GM12865 (cell line): ENCODE data around the gene CEP95.
"Not testable (repeated sequence)": the region's sequence is repeated elsewhere in the genome, so short reads cannot be mapped to it uniquely, and the experiment has no call there.

Experiments
- DNase-seq: peaks from one replicate; pipeline ENCODE4 v3.0.0; 2010; ENCODE audit warnings: low read depth
- H3K4me3 ChIP-seq: 2 replicates; pipeline ENCODE4 v1.5.1; 2011; ENCODE audit warnings: mild to moderate bottlenecking, low read depth, low read length, control low read depth
- TF ChIP-seq, protein P1 (sequence below): IDR thresholded peaks from 2 replicates; pipeline ENCODE4 v1.5.1; 2011; ENCODE audit warnings: low read length, control low read depth, low read depth, inconsistent platforms; ENCODE audit not compliant: insufficient read depth; ENCODE audit errors: missing control alignments

The CEP95 gene

GRCh38 chr17:64506576-64507412 lies at the start of gene CEP95:
Gene CEP95, plus strand, starts transcription at chr17:64506977. Its CDS starts 121 bp downstream, at chr17:64507098.
- no peak for DNase-seq
- TF ChIP-seq, protein P1, sequence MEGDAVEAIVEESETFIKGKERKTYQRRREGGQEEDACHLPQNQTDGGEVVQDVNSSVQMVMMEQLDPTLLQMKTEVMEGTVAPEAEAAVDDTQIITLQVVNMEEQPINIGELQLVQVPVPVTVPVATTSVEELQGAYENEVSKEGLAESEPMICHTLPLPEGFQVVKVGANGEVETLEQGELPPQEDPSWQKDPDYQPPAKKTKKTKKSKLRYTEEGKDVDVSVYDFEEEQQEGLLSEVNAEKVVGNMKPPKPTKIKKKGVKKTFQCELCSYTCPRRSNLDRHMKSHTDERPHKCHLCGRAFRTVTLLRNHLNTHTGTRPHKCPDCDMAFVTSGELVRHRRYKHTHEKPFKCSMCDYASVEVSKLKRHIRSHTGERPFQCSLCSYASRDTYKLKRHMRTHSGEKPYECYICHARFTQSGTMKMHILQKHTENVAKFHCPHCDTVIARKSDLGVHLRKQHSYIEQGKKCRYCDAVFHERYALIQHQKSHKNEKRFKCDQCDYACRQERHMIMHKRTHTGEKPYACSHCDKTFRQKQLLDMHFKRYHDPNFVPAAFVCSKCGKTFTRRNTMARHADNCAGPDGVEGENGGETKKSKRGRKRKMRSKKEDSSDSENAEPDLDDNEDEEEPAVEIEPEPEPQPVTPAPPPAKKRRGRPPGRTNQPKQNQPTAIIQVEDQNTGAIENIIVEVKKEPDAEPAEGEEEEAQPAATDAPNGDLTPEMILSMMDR = no peak
- H3K4me3 ChIP-seq = peak within 1 kb of the TSS; percentile 100

DNA sequence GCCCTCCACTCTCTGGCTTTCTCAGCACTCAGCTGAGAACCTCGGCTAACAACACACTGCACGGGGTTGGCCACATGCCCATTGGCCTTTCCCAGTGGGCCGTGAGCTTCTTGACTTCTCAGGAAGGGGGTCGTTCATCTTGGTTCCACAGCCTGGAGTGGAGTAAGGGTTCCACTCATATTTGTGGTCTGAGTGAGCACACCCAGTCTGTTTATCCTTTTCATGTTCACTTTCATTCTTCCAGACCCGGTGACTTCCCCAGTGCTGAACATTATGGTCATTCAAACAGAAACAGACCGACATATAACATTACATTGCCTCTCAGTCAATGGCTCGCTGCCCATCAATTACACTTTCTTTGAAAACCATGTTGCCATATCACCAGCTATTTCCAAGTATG lies 49.6 kb upstream of the CEP95 start:
- peak; percentile 11 for DNase-seq
- H3K4me3 ChIP-seq = no peak overlapping the region
- TF ChIP-seq, protein P1 = no peak

DNA sequence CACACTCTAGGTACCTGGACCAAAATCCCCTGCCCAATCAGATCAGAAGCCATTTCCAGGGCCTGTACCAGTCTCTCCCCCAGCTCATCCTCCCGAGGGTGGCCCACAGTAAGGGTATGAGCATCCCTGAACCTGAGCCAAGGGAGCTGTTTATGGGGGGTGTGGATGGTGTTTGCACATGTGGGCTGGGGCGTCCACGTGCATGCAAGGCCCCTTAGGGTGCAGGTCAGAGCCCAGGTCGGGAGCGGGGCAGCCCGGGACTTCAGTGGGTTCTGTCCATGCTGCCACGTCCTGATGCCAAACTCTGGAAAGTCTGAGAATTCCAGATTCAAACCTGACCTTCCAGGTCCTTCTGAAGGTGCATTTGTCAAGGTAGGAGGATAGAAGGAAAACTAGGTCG lies 48.0 kb upstream of the CEP95 start:
- no peak for DNase-seq
- TF ChIP-seq, protein P1 = no peak
- H3K4me3 ChIP-seq = no peak overlapping the region

GRCh38 chr17:64459284-64459747 lies 47.5 kb upstream of the CEP95 start:
- no peak for DNase-seq
- no peak overlapping the region for H3K4me3 ChIP-seq
- TF ChIP-seq, protein P1 = no peak

DNA sequence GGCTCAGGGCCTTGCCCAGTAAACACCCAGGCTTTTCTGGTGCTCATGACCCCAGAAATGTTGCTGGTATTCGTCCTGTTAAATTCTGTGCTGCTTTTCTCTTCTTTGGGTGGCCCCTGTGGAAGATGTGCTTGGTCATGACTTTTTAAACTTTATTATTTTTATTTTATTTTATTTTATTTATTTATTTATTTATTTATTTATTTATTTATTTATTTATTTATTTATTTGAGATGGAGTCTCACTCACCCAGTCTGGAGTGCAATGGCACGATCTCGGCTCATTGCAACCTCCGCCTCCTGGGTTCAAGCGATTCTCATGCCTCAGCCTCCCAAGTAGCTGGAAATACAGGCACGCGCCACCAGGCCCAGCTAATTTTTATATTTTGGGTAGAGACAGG lies 47.0 kb upstream of the CEP95 start:
- not testable (repeated sequence) for DNase-seq

GRCh38 chr17:64460955-64461354 lies 45.8 kb upstream of the CEP95 start:
- no peak for DNase-seq
- no peak overlapping the region for H3K4me3 ChIP-seq
- TF ChIP-seq, protein P1 = no peak

More for the DNA sequence above, 47.0 kb upstream of the CEP95 start:
- not testable (repeated sequence) for H3K4me3 ChIP-seq

DNA sequence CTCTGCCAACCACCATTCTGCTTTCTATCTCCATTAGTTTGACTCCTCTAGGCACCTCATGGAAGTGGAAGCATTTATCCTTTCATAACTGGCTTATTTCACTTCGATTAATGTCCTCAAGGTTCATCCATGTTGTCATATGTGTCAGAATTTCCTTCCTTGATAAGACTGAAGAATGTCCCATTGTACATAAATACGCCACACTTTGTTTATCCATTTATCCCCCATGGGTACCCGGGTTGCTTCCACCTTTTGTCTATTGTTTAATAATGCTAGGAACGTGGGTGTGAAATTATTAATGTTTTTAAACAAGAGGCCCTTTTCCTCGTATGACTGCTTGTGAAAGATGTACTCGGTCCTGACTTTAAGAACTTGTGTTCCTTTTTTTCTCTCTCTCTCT lies 45.0 kb upstream of the CEP95 start:
- no peak overlapping the region for H3K4me3 ChIP-seq
- TF ChIP-seq, protein P1 = no peak
- DNase-seq = no peak
